M059J (cell line): ENCODE measurements around the gene LYZL4. TPM values are rescaled to one million over a fixed set of nuclear protein-coding genes. Genes with fewer than 3 reads are reported as not detected.

Source experiments
- DNase-seq: peaks from one replicate; pipeline ENCODE4 v3.0.0-alpha.2; 2012; ENCODE audit warnings: low read depth
- total RNA-seq: library from RNA; depleted of rRNA; stranded (reverse); fragments of >200 nt; shearing (Covaris generic); gene quantifications from 2 replicates; pipeline ENCODE4 v1.2.3, GENCODE V29; 2014; rRNA removed

Gene LYZL4
- total RNA-seq, 1 experiment from 2014 or later: not detected

DNA sequence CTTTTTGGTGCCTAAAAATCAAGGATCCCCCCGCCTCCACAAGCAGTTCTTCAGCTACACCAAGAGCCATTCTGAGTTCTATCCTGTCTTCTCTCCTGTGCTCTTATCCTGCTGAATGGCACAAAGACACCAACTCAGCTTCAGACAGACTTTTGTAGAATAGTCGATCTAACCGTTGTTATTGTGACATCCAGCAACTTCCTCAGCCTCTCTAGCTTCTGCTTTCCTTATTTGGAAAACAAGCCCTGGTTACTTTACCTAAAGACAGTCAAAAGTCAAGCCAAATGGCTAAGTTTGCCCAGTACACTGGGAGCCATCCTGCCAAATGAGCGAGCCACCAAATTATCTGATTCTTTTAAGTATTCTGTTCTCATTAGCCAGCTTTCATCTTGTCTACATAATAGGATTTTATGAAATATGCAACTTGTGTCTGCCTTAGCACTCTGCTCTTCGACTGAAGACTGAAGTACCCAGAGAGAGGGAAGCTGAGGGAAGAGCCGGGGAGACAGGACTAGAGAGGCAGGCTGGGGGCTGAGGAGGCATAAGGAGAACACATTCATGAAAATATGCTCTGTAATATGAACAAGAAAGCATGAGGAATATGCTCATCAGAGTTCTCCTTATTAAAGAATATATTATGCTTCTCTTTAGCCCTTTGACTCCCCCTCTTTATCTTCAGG, 35.1 kb downstream of the LYZL4 start:
- DNase-seq: no peak

DNA sequence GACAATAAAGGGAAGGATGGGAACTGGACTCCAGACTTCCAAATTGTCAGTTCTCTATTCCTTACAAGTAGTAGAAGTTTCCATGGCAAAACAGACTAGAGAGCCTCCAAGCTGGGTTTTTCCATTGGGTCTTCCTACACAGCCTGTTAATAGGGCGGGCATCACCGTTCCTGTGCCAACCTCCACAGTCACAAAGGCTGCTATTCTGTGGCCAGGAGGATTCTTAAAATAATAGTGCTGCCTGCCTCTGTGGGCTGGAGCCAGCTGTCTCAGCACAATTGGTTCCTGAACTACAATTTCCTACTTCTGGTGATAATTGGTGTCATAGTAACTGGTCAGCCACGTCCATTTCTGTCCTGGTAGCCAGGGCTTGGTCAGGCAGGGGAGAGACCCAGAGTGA, 38.6 kb downstream of the LYZL4 start:
- DNase-seq: no peak

GRCh38 chr3:42369832-42370231, 40.6 kb downstream of the LYZL4 start:
- no peak for DNase-seq

GRCh38 chr3:42369304-42369703, 41.1 kb downstream of the LYZL4 start:
- peak; percentile 7 for DNase-seq

GRCh38 chr3:42368861-42369260, 41.5 kb downstream of the LYZL4 start:
- no peak for DNase-seq

DNA sequence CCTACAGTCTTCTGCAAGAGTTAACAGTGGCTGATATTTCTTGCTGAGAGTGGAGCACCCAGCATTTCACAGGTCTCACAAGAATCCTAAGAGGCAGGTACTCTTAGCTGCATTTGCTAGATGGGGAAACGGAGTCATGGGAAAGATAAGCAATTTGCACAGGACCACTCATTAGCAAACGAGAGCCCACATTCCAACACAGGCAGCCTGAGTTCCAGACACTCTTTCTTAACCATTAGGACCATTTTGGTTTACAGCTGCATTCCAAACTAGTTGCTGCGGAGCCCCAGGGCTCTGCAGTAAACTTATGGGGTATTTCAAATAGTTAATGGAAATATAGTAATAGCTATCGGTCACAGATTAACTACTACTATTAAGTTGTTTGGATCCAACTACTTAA, 42.5 kb downstream of the LYZL4 start:
- DNase-seq: no peak

GRCh38 chr3:42366550-42366949, 43.9 kb downstream of the LYZL4 start:
- no peak for DNase-seq

DNA sequence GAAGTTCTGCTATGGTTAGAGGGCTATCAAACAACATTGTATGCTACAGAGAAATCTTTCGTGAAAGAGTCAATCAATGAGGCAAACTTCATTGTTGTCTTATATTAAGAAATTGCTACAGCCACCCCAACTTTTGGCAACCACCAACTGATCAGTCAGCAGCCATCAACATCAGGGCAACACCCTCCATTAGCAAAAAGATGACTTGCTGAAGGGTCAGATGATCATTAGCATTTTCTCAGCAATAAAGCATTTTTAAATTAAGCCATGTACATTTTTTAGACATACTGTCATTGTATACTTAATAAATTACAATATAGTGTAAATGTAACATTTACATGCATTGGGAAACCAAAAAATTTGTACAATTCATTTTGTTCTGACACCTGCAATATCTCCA, 53.1 kb downstream of the LYZL4 start:
- DNase-seq: no peak

DNA sequence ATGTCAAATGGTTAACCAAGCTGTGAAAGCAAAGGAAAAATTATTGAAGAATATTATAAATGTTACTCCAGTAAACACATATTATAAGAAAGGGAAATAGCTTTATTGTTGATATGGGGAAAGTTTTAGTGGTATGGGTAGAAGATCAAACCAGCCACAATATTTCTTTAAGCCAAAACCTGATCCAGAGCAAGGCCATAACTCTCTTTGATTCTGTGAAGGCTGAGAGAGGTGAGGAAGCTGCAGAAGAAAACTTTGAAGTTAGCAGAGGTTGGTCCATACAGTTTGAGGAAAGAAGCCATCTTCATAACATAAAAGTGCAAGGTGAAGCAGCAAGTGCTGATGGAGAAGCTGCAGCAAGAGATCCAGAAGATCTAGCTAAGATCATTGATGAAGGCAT, 54.8 kb downstream of the LYZL4 start:
- DNase-seq: no peak

GRCh38 chr3:42353631-42354030, 56.8 kb downstream of the LYZL4 start:
- no peak for DNase-seq

GRCh38 chr3:42351207-42351606, 59.2 kb downstream of the LYZL4 start:
- DNase-seq: peak; percentile 22

DNA sequence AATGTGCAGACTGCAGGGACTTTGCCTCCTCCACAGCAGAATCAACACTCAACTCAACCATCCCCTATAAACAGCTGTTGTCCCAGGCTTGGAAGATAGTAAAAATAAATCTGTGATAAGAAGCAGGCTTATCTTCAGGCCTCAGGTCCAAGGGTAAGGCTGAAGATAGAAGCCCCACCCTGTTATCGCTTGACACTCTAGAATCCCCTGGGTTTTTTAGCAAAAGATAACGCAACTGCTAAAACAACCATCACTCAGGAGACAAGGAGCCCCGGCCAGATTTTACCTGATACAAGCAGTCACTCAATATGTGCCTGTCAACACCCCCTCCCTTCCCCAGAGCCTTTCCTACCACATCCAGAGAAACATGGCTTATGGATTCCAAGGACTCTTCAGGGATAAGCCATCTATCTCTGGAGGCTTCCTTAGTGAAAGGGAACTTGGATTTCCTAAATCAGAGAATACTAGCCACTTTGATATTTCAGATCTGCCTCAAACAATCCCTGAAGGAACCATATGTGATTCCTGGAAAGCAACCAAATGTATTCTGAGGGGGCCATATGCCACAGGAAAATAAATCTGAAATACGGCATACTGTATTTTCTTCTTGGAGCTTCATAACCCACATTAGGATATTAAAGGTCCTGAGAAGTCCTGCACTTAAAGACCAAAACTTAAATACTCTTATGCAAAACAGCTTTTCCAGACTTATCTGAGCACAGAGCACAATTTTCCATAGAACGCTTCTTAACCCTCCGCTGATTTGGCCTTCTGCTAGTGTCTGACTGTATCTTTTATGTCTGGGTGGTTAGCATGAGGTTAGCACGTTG, 60.4 kb downstream of the LYZL4 start:
- no peak for DNase-seq

DNA sequence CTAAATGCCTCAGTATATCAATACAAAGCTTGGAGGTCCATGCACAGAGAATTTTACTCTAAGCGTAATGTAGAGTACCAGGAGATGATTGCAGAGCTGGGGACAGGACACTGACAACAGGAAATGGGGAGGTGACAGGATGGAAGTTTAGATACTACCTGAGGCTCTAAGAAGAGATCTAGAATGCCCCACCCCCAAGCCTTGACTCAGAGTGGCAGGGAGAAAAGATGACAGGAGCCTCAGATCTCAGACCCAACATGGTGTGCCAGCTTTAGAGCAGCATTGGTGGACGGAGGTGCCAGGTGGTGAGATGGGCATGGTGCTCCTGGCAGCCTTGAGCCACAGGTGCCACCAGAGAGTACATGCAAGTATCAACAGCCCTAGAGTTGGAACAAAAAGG, 62.5 kb downstream of the LYZL4 start:
- DNase-seq: no peak

Other genes with a start within 250 kb of the LYZL4 start
- gene CCK, start 144.4 kb downstream of the LYZL4 start, total RNA-seq: not detected in 2 replicates
- gene VIPR1, start 92.0 kb upstream of the LYZL4 start, total RNA-seq: 0.12 and 0.15 TPM in 2 replicates
- 47.3 and 57.7 TPM in 2 replicates for gene SEC22C, start 171.4 kb upstream of the LYZL4 start, total RNA-seq
- 34.6 and 35.1 TPM in 2 replicates for gene SS18L2, start 180.2 kb upstream of the LYZL4 start, total RNA-seq
- gene NKTR, start 190.1 kb upstream of the LYZL4 start, total RNA-seq: 8.0 and 9.4 TPM in 2 replicates
- gene ZBTB47, start 243.1 kb upstream of the LYZL4 start, total RNA-seq: 5.0 and 5.5 TPM in 2 replicates